ENCODE results near the gene RAD23A. TPM values are rescaled to one million over a fixed set of nuclear protein-coding genes. Genes with fewer than 3 reads are reported as not detected.
"Not testable (repeated sequence)": the region's sequence is repeated elsewhere in the genome, so short reads cannot be mapped to it uniquely, and the experiment has no call there.

RAD23A gene
- total and polyA plus RNA-seq, 9 donors: 92.7 to 136 (median 124) TPM

DNA sequence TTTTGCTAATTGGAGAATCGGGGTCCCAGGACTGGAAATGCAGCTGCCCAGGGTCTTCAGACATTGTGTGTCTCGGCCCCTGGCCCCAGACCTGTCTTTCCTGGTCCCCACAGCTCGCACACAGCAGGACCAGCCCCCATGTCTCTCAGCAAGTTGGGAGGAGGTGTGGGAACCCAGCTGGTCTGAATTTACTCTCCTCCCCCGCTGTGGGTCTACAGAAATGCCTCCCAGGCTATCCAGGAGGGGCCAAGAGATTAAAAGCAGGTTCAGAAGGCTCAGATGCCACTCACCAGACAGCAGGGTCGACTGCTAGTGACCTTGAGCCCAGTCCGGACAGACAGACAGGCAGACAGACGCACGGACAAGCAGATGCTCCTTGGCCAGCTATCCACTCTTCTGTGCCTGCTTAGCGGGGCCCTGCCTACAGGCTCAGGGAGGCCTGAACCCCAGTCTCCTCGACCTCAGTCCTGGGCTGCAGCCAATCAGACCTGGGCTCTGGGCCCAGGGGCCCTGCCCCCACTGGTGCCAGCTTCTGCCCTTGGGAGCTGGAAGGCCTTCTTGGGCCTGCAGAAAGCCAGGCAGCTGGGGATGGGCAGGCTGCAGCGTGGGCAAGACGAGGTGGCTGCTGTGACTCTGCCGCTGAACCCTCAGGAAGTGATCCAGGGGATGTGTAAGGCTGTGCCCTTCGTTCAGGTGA is 23.8 kb downstream of the RAD23A start, which contains the start of gene DAND5:
TSS of gene DAND5 (plus strand) at position 285 of the 697 bp plus-strand sequence. CDS start at position 370, 85 bp downstream.
- Histone ChIP-seq H3K4me3 (ENCODE audit: low read length) (no peak within 1 kb of the TSS), H3K9me3 (replicated peaks; ENCODE audit: control insufficient read depth, low read depth, low read length) (no peaks in the 10 kb centered on the region)
- no peak for DNase-seq

GRCh38 chr19:12970070-12970820 is 24.6 kb downstream of the RAD23A start:
- DNase-seq: no peak
- Histone ChIP-seq H3K4me1 (ENCODE audit: control insufficient read depth, insufficient read depth, low read length) (peaks cover 25% of the 10 kb centered on the region), H3K27me3 (ENCODE audit: control insufficient read depth, insufficient read depth, low read length) (no peaks in the 10 kb centered on the region), H3K9me3 (replicated peaks; ENCODE audit: control insufficient read depth, low read depth, low read length) (no peaks in the 10 kb centered on the region), H3K4me3 (ENCODE audit: low read length) (no peak overlapping the region), H3K36me3 (ENCODE audit: control insufficient read depth, insufficient read depth, low read length) (no peaks in the 10 kb centered on the region), H3K27ac (ENCODE audit: low read length) (no peak overlapping the region)
- 86% methylated on average over 7 of the region's 7 CpGs for WGBS (ENCODE audit: insufficient coverage)

More for the DNA sequence above, 23.8 kb downstream of the RAD23A start, which contains the start of gene DAND5:
- WGBS (ENCODE audit: insufficient coverage): 29% methylated on average over 10 of the region's 14 CpGs
- Histone ChIP-seq H3K36me3 (ENCODE audit: control insufficient read depth, insufficient read depth, low read length) (no peaks in the 10 kb centered on the region), H3K4me1 (ENCODE audit: control insufficient read depth, insufficient read depth, low read length) (peaks cover 20% of the 10 kb centered on the region), H3K27ac (ENCODE audit: low read length) (no peak within 1 kb of the TSS), H3K27me3 (ENCODE audit: control insufficient read depth, insufficient read depth, low read length) (no peaks in the 10 kb centered on the region)

DNA sequence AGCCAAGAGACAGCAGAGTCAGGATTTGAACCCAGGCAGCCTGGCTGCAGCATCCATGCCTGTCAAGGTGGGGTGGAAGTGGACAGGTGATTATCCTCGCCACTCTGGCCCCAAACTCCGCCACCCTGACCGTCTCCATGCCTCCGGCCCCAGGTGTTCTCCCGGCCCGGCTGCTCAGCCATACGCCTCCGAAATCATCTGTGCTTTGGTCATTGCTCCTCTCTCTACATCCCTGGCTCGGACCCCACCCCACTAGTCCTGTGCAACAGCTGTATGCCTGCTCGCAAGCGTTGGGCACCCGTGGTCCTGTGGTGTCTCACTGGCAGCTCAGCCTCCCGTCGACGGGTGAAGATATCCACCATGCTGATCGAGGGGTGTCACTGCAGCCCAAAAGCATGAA is 27.6 kb downstream of the RAD23A start:
- 73% methylated on average over 16 of the region's 16 CpGs for WGBS (ENCODE audit: insufficient coverage)
- no peaks in the 10 kb centered on the region for H3K27me3 ChIP-seq (ENCODE audit: control insufficient read depth, insufficient read depth, low read length)
- H3K36me3 ChIP-seq (ENCODE audit: control insufficient read depth, insufficient read depth, low read length): no peaks in the 10 kb centered on the region
- no peaks in the 10 kb centered on the region for H3K9me3 ChIP-seq (replicated peaks; ENCODE audit: control insufficient read depth, low read depth, low read length)
- no peak overlapping the region for H3K4me3 ChIP-seq (ENCODE audit: low read length)
- H3K4me1 ChIP-seq (ENCODE audit: control insufficient read depth, insufficient read depth, low read length): peaks cover 29% of the 10 kb centered on the region
- DNase-seq: no peak
- no peak overlapping the region for H3K27ac ChIP-seq (ENCODE audit: low read length)

DNA sequence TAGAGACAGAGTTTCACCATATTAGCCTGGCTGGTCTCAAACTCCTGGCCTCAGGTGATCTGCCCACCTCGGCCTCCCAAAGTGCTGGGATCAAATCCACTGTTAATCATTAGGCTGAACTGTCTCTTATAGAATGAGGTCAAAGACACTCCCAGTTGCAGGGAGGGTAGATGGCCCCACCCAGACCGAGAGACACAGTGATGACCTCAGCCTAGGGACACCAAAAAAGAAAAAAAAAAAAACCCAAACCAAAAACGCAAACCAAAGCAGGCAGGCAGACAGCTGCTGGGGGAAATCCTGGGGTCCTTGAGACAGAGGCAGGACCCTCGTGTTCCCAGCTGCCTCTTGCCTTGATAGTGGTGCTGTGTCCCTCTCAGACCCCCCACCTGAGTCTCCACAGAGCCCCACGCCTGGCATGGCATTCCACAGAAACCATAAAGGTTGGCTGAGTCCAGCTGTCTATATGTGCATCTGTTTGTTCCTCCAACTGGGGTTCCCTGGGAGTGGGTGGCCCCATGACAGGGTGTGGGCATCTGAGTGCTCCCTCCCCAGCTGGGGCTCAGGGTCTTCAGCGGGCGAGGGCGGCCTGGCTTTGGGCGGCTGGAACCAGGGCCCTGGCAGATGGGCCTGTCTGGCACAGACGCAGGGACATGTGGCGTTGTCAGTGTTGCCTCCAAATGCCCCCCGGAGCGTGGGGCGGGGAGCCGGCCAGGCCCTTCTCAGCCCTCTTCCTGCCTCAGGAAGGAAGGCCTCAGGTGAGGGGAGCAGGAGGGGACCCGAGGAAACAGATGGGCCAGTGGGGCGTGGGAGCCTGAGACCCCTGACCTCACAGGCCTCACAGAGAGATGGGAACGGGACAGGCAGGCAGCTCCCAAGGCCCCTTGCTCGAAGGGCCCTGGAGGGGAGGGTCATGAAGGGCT is 28.9 kb downstream of the RAD23A start:
- peak; percentile 59 for DNase-seq

GRCh38 chr19:12975221-12975741 is 29.6 kb downstream of the RAD23A start:
- DNase-seq: no peak
- H3K9me3 ChIP-seq (replicated peaks; ENCODE audit: control insufficient read depth, low read depth, low read length): no peaks in the 10 kb centered on the region
- H3K36me3 ChIP-seq (ENCODE audit: control insufficient read depth, insufficient read depth, low read length): no peaks in the 10 kb centered on the region
- peaks cover 19% of the 10 kb centered on the region for H3K4me1 ChIP-seq (ENCODE audit: control insufficient read depth, insufficient read depth, low read length)
- H3K27ac ChIP-seq (ENCODE audit: low read length): no peak overlapping the region
- no peak overlapping the region for H3K4me3 ChIP-seq (ENCODE audit: low read length)
- H3K27me3 ChIP-seq (ENCODE audit: control insufficient read depth, insufficient read depth, low read length): no peaks in the 10 kb centered on the region
- WGBS (ENCODE audit: insufficient coverage): 73% methylated on average over 11 of the region's 17 CpGs

More for the DNA sequence above, 28.9 kb downstream of the RAD23A start:
- Histone ChIP-seq H3K36me3 (ENCODE audit: control insufficient read depth, insufficient read depth, low read length) (no peaks in the 10 kb centered on the region), H3K4me3 (ENCODE audit: low read length) (no peak overlapping the region), H3K9me3 (replicated peaks; ENCODE audit: control insufficient read depth, low read depth, low read length) (no peaks in the 10 kb centered on the region), H3K27ac (ENCODE audit: low read length) (peak overlapping the region; percentile 59), H3K4me1 (ENCODE audit: control insufficient read depth, insufficient read depth, low read length) (peaks cover 24% of the 10 kb centered on the region), H3K27me3 (ENCODE audit: control insufficient read depth, insufficient read depth, low read length) (no peaks in the 10 kb centered on the region)
- 32% methylated on average over 13 of the region's 19 CpGs for WGBS (ENCODE audit: insufficient coverage)

DNA sequence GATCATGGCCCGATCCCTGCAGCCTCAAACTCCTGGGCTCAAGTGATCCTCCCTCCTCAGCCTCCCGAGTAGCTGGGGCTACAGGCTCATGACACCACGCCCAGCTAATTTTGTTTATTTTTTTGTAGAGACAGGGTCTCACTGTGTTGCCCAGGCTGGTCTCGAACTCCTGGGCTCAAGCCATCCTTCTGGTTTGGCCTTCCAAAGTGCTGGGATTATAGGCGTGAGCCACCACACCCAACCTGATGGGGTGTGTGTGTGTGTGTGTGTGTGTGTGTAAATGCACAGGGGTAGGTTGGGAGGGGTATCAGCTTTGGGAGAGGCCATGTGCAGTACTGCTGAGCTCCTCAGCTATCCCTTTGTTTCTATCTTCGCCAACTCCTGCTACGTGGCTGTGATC is 30.4 kb downstream of the RAD23A start:
- H3K4me3 ChIP-seq (ENCODE audit: low read length); DNase-seq; H3K9me3 ChIP-seq (replicated peaks; ENCODE audit: control insufficient read depth, low read depth, low read length); H3K27me3 ChIP-seq (ENCODE audit: control insufficient read depth, insufficient read depth, low read length); H3K27ac ChIP-seq (ENCODE audit: low read length); H3K36me3 ChIP-seq (ENCODE audit: control insufficient read depth, insufficient read depth, low read length): not testable (repeated sequence)
- H3K4me1 ChIP-seq (ENCODE audit: control insufficient read depth, insufficient read depth, low read length): peaks cover 19% of the 10 kb centered on the region
- WGBS (ENCODE audit: insufficient coverage): 84% methylated on average over 3 of the region's 7 CpGs

DNA sequence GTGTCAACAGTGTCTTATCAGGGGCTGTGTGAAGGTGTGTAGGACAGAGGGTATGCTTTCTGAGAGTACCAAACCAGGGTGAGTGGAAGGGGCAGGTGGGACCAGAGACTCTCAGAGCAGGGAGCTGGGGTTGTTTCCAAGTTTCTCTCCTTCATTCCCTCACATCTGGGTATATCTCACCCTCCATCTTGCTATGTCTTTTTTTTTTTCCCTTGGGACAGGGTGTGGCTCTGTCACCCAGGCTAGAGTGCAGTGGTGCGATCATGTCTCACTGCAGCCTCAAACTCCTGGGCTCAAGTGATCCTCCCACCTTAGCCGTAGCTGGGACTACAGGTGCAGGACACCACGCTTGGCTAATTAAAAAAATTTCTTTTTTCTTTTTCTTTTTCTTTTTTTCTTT is 34.3 kb downstream of the RAD23A start:
- WGBS (ENCODE audit: insufficient coverage): 85% methylated on average over 3 of the region's 3 CpGs
- no peaks in the 10 kb centered on the region for H3K9me3 ChIP-seq (replicated peaks; ENCODE audit: control insufficient read depth, low read depth, low read length)
- H3K27me3 ChIP-seq (ENCODE audit: control insufficient read depth, insufficient read depth, low read length): no peaks in the 10 kb centered on the region
- DNase-seq: no peak
- H3K4me3 ChIP-seq (ENCODE audit: low read length): no peak overlapping the region
- H3K27ac ChIP-seq (ENCODE audit: low read length): no peak overlapping the region
- no peaks in the 10 kb centered on the region for H3K36me3 ChIP-seq (ENCODE audit: control insufficient read depth, insufficient read depth, low read length)
- H3K4me1 ChIP-seq (ENCODE audit: control insufficient read depth, insufficient read depth, low read length): peaks cover 30% of the 10 kb centered on the region

- no peak overlapping the region for H3K4me3 ChIP-seq (ENCODE audit: low read length)
- peaks cover 33% of the 10 kb centered on the region for H3K4me1 ChIP-seq (ENCODE audit: control insufficient read depth, insufficient read depth, low read length)
- no peaks in the 10 kb centered on the region for H3K27me3 ChIP-seq (ENCODE audit: control insufficient read depth, insufficient read depth, low read length)
- no peaks in the 10 kb centered on the region for H3K9me3 ChIP-seq (replicated peaks; ENCODE audit: control insufficient read depth, low read depth, low read length)
- no peak overlapping the region for H3K27ac ChIP-seq (ENCODE audit: low read length)
- no peak for DNase-seq
- no peaks in the 10 kb centered on the region for H3K36me3 ChIP-seq (ENCODE audit: control insufficient read depth, insufficient read depth, low read length)
- 80% methylated on average over 2 of the region's 6 CpGs for WGBS (ENCODE audit: insufficient coverage)
Observed at GRCh38 chr19:12982648-12983047, 37.0 kb downstream of the RAD23A start.

- peak overlapping the region; percentile 36 for H3K4me3 ChIP-seq (ENCODE audit: low read length)
- no peaks in the 10 kb centered on the region for H3K27me3 ChIP-seq (ENCODE audit: control insufficient read depth, insufficient read depth, low read length)
- H3K27ac ChIP-seq (ENCODE audit: low read length): no peak overlapping the region
- H3K36me3 ChIP-seq (ENCODE audit: control insufficient read depth, insufficient read depth, low read length): no peaks in the 10 kb centered on the region
- H3K4me1 ChIP-seq (ENCODE audit: control insufficient read depth, insufficient read depth, low read length): peaks cover 31% of the 10 kb centered on the region
- no peaks in the 10 kb centered on the region for H3K9me3 ChIP-seq (replicated peaks; ENCODE audit: control insufficient read depth, low read depth, low read length)
- no peak for DNase-seq
- 71% methylated on average over 10 of the region's 10 CpGs for WGBS (ENCODE audit: insufficient coverage)
Observed at GRCh38 chr19:12983091-12983490, 37.4 kb downstream of the RAD23A start.

Data from muscle of leg (tissue), 11 donors.